ENCODE results near the gene ARHGAP12. TPM values are rescaled to one million over a fixed set of nuclear protein-coding genes. Genes with fewer than 3 reads are reported as not detected.

Gene ARHGAP12
- total RNA-seq, 1 donor from 2014 or later, result 68.9 TPM

GRCh38 chr10:31886885-31887284 is 41.7 kb downstream of the ARHGAP12 start:
- no peak overlapping the region for H3K4me3 Mint-ChIP-seq
- Histone ChIP-seq H3K27me3 (no peaks in the 10 kb centered on the region), H3K36me3 (no peaks in the 10 kb centered on the region), H3K4me3 (no peak overlapping the region), H2AFZ (replicated peaks) (no peak overlapping the region), H3K9me3 (ENCODE audit: low read depth) (no peaks in the 10 kb centered on the region), H3K4me2 (no peak overlapping the region), H3K79me2 (ENCODE audit: low read depth) (peaks cover 81% of the 10 kb centered on the region), H3K27ac (no peak overlapping the region), H3K9ac (no peak overlapping the region), H3K4me1 (no peaks in the 10 kb centered on the region), H3F3A (ENCODE audit: low read depth) (no peaks in the 10 kb centered on the region), H4K20me1 (ENCODE audit: low read depth) (peaks cover 36% of the 10 kb centered on the region)
- H3K36me3 Mint-ChIP-seq, result peaks cover 20% of the 10 kb centered on the region
- no peak for DNase-seq (ENCODE audit: low spot score)
- TF ChIP-seq EZH2 (IDR thresholded peaks at IDR 0.05) (no peak), EZH2phosphoT487 (IDR thresholded peaks at IDR 0.05) (no peak), CTCF (IDR thresholded peaks at IDR 0.05) (no peak)
- H3K27ac Mint-ChIP-seq, result no peak overlapping the region
- H3K27me3 Mint-ChIP-seq (ENCODE audit: insufficient read depth, low read depth), result no peaks in the 10 kb centered on the region
- H3K9me3 Mint-ChIP-seq, result peaks cover 8% of the 10 kb centered on the region
- no peaks in the 10 kb centered on the region for H3K4me1 Mint-ChIP-seq

- Mint-ChIP-seq H3K9me3 (peaks cover 2% of the 10 kb centered on the region), H3K4me1 (no peaks in the 10 kb centered on the region), H3K36me3 (peaks cover 15% of the 10 kb centered on the region), H3K4me3 (no peak overlapping the region), H3K27me3 (ENCODE audit: insufficient read depth, low read depth) (no peaks in the 10 kb centered on the region), H3K27ac (no peak overlapping the region)
- no peak for DNase-seq (ENCODE audit: low spot score)
- H3K9me3 ChIP-seq (ENCODE audit: low read depth), result no peaks in the 10 kb centered on the region
- no peak overlapping the region for H3K4me3 ChIP-seq
- H3K27ac ChIP-seq, result no peak overlapping the region
- H2AFZ ChIP-seq (replicated peaks), result no peak overlapping the region
- H3K9ac ChIP-seq, result no peak overlapping the region
- peaks cover 36% of the 10 kb centered on the region for H4K20me1 ChIP-seq (ENCODE audit: low read depth)
- peaks cover 74% of the 10 kb centered on the region for H3K79me2 ChIP-seq (ENCODE audit: low read depth)
- no peaks in the 10 kb centered on the region for H3K4me1 ChIP-seq
- TF ChIP-seq EZH2phosphoT487 (IDR thresholded peaks at IDR 0.05) (no peak), EZH2 (IDR thresholded peaks at IDR 0.05) (no peak), CTCF (IDR thresholded peaks at IDR 0.05) (no peak)
- no peaks in the 10 kb centered on the region for H3K27me3 ChIP-seq
- H3K4me2 ChIP-seq, result no peak overlapping the region
- H3K36me3 ChIP-seq, result no peaks in the 10 kb centered on the region
- no peaks in the 10 kb centered on the region for H3F3A ChIP-seq (ENCODE audit: low read depth)
Observed at GRCh38 chr10:31885971-31886370, 42.7 kb downstream of the ARHGAP12 start.

- TF ChIP-seq CTCF (IDR thresholded peaks at IDR 0.05), result no peak
- Mint-ChIP-seq H3K27ac (no peak overlapping the region), H3K36me3 (peaks cover 15% of the 10 kb centered on the region), H3K9me3 (no peaks in the 10 kb centered on the region), H3K27me3 (ENCODE audit: insufficient read depth, low read depth) (no peaks in the 10 kb centered on the region), H3K4me1 (no peaks in the 10 kb centered on the region), H3K4me3 (no peak overlapping the region)
- H3K4me1 ChIP-seq, result no peaks in the 10 kb centered on the region
- no peak overlapping the region for H3K4me2 ChIP-seq
- H3F3A ChIP-seq (ENCODE audit: low read depth), result no peaks in the 10 kb centered on the region
- H2AFZ ChIP-seq (replicated peaks), result no peak overlapping the region
- DNase-seq (ENCODE audit: low spot score), result no peak
- no peak overlapping the region for H3K4me3 ChIP-seq
- H3K79me2 ChIP-seq (ENCODE audit: low read depth), result peaks cover 58% of the 10 kb centered on the region
- H3K9me3 ChIP-seq (ENCODE audit: low read depth), result no peaks in the 10 kb centered on the region
- H4K20me1 ChIP-seq (ENCODE audit: low read depth), result peaks cover 36% of the 10 kb centered on the region
- H3K27ac ChIP-seq, result no peak overlapping the region
- H3K27me3 ChIP-seq, result no peaks in the 10 kb centered on the region
- no peak overlapping the region for H3K9ac ChIP-seq
- H3K36me3 ChIP-seq, result no peaks in the 10 kb centered on the region
Observed at GRCh38 chr10:31884386-31884785, 44.2 kb downstream of the ARHGAP12 start.

- H2AFZ ChIP-seq (replicated peaks), result no peak overlapping the region
- H3F3A ChIP-seq (ENCODE audit: low read depth), result no peaks in the 10 kb centered on the region
- no peak overlapping the region for H3K27ac Mint-ChIP-seq
- H3K9me3 ChIP-seq (ENCODE audit: low read depth), result no peaks in the 10 kb centered on the region
- no peak for TF ChIP-seq CTCF (IDR thresholded peaks at IDR 0.05)
- TF ChIP-seq EZH2phosphoT487 (IDR thresholded peaks at IDR 0.05), result no peak
- TF ChIP-seq EZH2 (IDR thresholded peaks at IDR 0.05), result no peak
- no peak overlapping the region for H3K4me3 Mint-ChIP-seq
- H3K4me2 ChIP-seq, result no peak overlapping the region
- no peaks in the 10 kb centered on the region for H3K27me3 ChIP-seq
- no peaks in the 10 kb centered on the region for H3K9me3 Mint-ChIP-seq
- H3K4me1 ChIP-seq, result no peaks in the 10 kb centered on the region
- DNase-seq (ENCODE audit: low spot score), result no peak
- H3K4me1 Mint-ChIP-seq, result no peaks in the 10 kb centered on the region
- H3K36me3 Mint-ChIP-seq, result peaks cover 15% of the 10 kb centered on the region
- no peak overlapping the region for H3K4me3 ChIP-seq
- H4K20me1 ChIP-seq (ENCODE audit: low read depth), result peaks cover 28% of the 10 kb centered on the region
- peaks cover 49% of the 10 kb centered on the region for H3K79me2 ChIP-seq (ENCODE audit: low read depth)
- no peaks in the 10 kb centered on the region for H3K36me3 ChIP-seq
- no peak overlapping the region for H3K27ac ChIP-seq
- H3K9ac ChIP-seq, result no peak overlapping the region
- no peaks in the 10 kb centered on the region for H3K27me3 Mint-ChIP-seq (ENCODE audit: insufficient read depth, low read depth)
Observed at GRCh38 chr10:31883397-31883796, 45.2 kb downstream of the ARHGAP12 start.

Data from neural progenitor cell (in vitro differentiated cells).